Mammary epithelial cell (primary cell): ENCODE measurements around the gene MT1H.

Experiments used
- CTCF ChIP-seq, 2 donors: IDR thresholded peaks in 1 of 2; conservative IDR thresholded peaks in 1 of 2; 2 replicates each; pipeline ENCODE4 v1.5.1; 2011 to 2012; ENCODE audit warnings: inconsistent platforms in 2 of 2, low read length in 2 of 2, mild to moderate bottlenecking in 2 of 2, control low read depth in 1 of 2, low read depth in 1 of 2; ENCODE audit not compliant: insufficient read depth in 1 of 2; ENCODE audit errors: extremely low read depth in 1 of 2
- EZH2 ChIP-seq: IDR thresholded peaks from 2 replicates; pipeline ENCODE4 v1.6.1; 2012; ENCODE audit warnings: low read length, inconsistent platforms, borderline replicate concordance

- TF ChIP-seq EZH2, result no peak
- no peak for TF ChIP-seq CTCF (conservative IDR thresholded peaks at IDR 0.05 in 1 of 2, IDR thresholded peaks at IDR 0.05 in 1 of 2; ENCODE audit: extremely low read depth in 1 of 2, insufficient read depth in 1 of 2, low read depth in 1 of 2, low read length in 2 of 2)
Observed at GRCh38 chr16:56653218-56653617, 16.4 kb upstream of the MT1H start.
